Common myeloid progenitor, CD34-positive (primary cell): Measurements from ENCODE around the gene DOK7.

Experiments
- CTCF ChIA-PET: fragments of 350-600 bp; sonication (Branson Sonifier 250); formaldehyde crosslinking; loops from one replicate; lab custom pipeline; 2021; ENCODE audit warnings: antibody characterized with exemption; lab: Charles Lee
- POLR2A ChIA-PET: fragments of 350-600 bp; sonication (Branson Sonifier 250); formaldehyde crosslinking; loops from one replicate; lab custom pipeline; 2021; ENCODE audit warnings: antibody characterized with exemption; lab: Charles Lee
- DNase-seq, 3 donors: peaks; one replicate each; pipeline versions ENCODE4 v3.0.0 to v3.0.0-alpha.2; 2013
- H3K27ac ChIP-seq, 2 experiments: 1 replicate in 1 of 2; 2 replicates in 1 of 2; pipeline ENCODE4 v1.7.0; 2013; ENCODE audit warnings: inconsistent platforms in 2 of 2, low read length in 2 of 2, mild to moderate bottlenecking in 2 of 2, low read depth in 1 of 2, moderate library complexity in 1 of 2; ENCODE audit not compliant: severe bottlenecking in 2 of 2, insufficient read depth in 1 of 2, poor library complexity in 1 of 2
- H3K27me3 ChIP-seq, 5 experiments: replicated peaks in 2 of 5; 1 replicate in 3 of 5; 2 replicates in 2 of 5; pipeline versions ENCODE4 v1.6.1 to v1.7.0; 2013; ENCODE audit warnings: low read length in 4 of 5, mild to moderate bottlenecking in 2 of 5, moderate library complexity in 2 of 5, inconsistent platforms in 1 of 5; ENCODE audit not compliant: insufficient read depth in 5 of 5, control insufficient read depth in 4 of 5
- H3K36me3 ChIP-seq, 4 experiments: 1 replicate in 2 of 4; 2 replicates in 2 of 4; pipeline versions ENCODE4 v1.6.1 to v1.7.0; 2013; ENCODE audit warnings: low read length in 3 of 4, control low read depth in 1 of 4, mild to moderate bottlenecking in 1 of 4; ENCODE audit not compliant: control insufficient read depth in 4 of 4, insufficient read depth in 4 of 4
- H3K4me1 ChIP-seq, 4 experiments: 1 replicate in 3 of 4; 2 replicates in 1 of 4; pipeline versions ENCODE4 v1.6.1 to v1.7.1; 2013; ENCODE audit warnings: low read length in 3 of 4, mild to moderate bottlenecking in 3 of 4, control low read depth in 1 of 4, inconsistent platforms in 1 of 4, moderate library complexity in 1 of 4; ENCODE audit not compliant: control insufficient read depth in 4 of 4, insufficient read depth in 4 of 4; ENCODE audit errors: control extremely low read depth in 1 of 4
- H3K4me3 ChIP-seq, 7 experiments: 1 replicate in 4 of 7; 2 replicates in 3 of 7; pipeline versions ENCODE4 v1.5.1 to v1.7.0; 2013; ENCODE audit warnings: mild to moderate bottlenecking in 7 of 7, low read length in 6 of 7, moderate library complexity in 6 of 7, inconsistent platforms in 2 of 7, low read depth in 2 of 7, control low read depth in 1 of 7; ENCODE audit not compliant: insufficient read depth in 4 of 7, control insufficient read depth in 1 of 7; ENCODE audit errors: extremely low read depth in 1 of 7
- H3K9me3 ChIP-seq, 5 experiments: 1 replicate in 4 of 5; 2 replicates in 1 of 5; pipeline versions ENCODE4 v1.6.1 to v1.7.1; 2013; ENCODE audit warnings: low read length in 4 of 5, mild to moderate bottlenecking in 2 of 5, inconsistent platforms in 1 of 5, low read depth in 1 of 5, moderate library complexity in 1 of 5; ENCODE audit not compliant: control insufficient read depth in 4 of 5, insufficient read depth in 2 of 5; ENCODE audit errors: control extremely low read depth in 1 of 5
- WGBS: methylation state at CpG from one replicate; pipeline ENCODE4 v1.1.5; 2013; ENCODE audit not compliant: insufficient coverage; 5-methylcytosine and 5-hydroxymethylcytosine counted together

Gene DOK7

GRCh38 chr4:3442959-3443749 is 20.0 kb upstream of the DOK7 start:
- POLR2A ChIA-PET, result no interaction called here
- whole genome bisulfite sequencing, result 29% methylated on average over 24 of the region's 36 CpGs
- no peaks in the 10 kb centered on the region for H3K36me3 ChIP-seq
- no peaks in the 10 kb centered on the region for H3K9me3 ChIP-seq
- H3K27ac ChIP-seq, result no peak overlapping the region
- CTCF ChIA-PET, result interaction anchor here (0.7 to 12.5 kb wide), 20 partner anchors 11 to 251 kb away, joined by 3 to 117 read pairs (median 4); no protein-coding TSS in a partner anchor
- H3K4me3 ChIP-seq, result no peak overlapping the region
- no peaks in the 10 kb centered on the region for H3K27me3 ChIP-seq
- H3K4me1 ChIP-seq, result peaks cover 0 to 8% (median 2%) of the 10 kb centered on the region in 4 experiments
- peak; percentile 36 to 64 (median 64) for DNase-seq

- H3K9me3 ChIP-seq, result no peaks in the 10 kb centered on the region
- no peak overlapping the region for H3K27ac ChIP-seq
- H3K36me3 ChIP-seq, result no peaks in the 10 kb centered on the region
- DNase-seq, result no peak
- POLR2A ChIA-PET, result no interaction called here
- H3K4me1 ChIP-seq, result peaks cover 0 to 8% (median 2%) of the 10 kb centered on the region in 4 experiments
- H3K4me3 ChIP-seq, result no peak overlapping the region
- CTCF ChIA-PET, result interaction anchor here (0.9 to 12.5 kb wide), 18 partner anchors 10 to 252 kb away, joined by 3 to 117 read pairs (median 5); no protein-coding TSS in a partner anchor
- no peaks in the 10 kb centered on the region for H3K27me3 ChIP-seq
- WGBS, result 71% methylated on average over 17 of the region's 17 CpGs
Observed at GRCh38 chr4:3443750-3444309, 19.3 kb upstream of the DOK7 start.

GRCh38 chr4:3444351-3445110 is 18.6 kb upstream of the DOK7 start:
- CTCF ChIA-PET, result interaction anchor here (0.6 to 12.5 kb wide), 12 partner anchors 9 to 250 kb away, joined by 3 to 117 read pairs (median 4); no protein-coding TSS in a partner anchor
- no peak overlapping the region for H3K4me3 ChIP-seq
- no peaks in the 10 kb centered on the region for H3K27me3 ChIP-seq
- no peaks in the 10 kb centered on the region for H3K36me3 ChIP-seq
- H3K9me3 ChIP-seq, result no peaks in the 10 kb centered on the region
- H3K4me1 ChIP-seq, result peaks cover 0 to 8% (median 2%) of the 10 kb centered on the region in 4 experiments
- DNase-seq, result no peak
- POLR2A ChIA-PET, result no interaction called here
- no peak overlapping the region for H3K27ac ChIP-seq
- WGBS, result 96% methylated on average over 49 of the region's 56 CpGs

- ChIA-PET POLR2A (no interaction called here), CTCF (interaction anchor here (0.6 to 12.5 kb wide), 5 partner anchors 16 to 251 kb away, joined by 3 to 117 read pairs (median 14); no protein-coding TSS in a partner anchor)
- WGBS, result 95% methylated on average over 29 of the region's 34 CpGs
Observed at GRCh38 chr4:3445111-3445820, 17.8 kb upstream of the DOK7 start.

GRCh38 chr4:3445829-3446545 is 17.1 kb upstream of the DOK7 start:
- no peak for DNase-seq
- Histone ChIP-seq H3K4me3 (no peak overlapping the region), H3K4me1 (peaks cover 0 to 10% (median 4%) of the 10 kb centered on the region in 4 experiments), H3K27ac (no peak overlapping the region), H3K27me3 (peaks cover 0 to under 1% (median 0%) of the 10 kb centered on the region in 5 experiments), H3K36me3 (no peaks in the 10 kb centered on the region), H3K9me3 (no peaks in the 10 kb centered on the region)
- ChIA-PET POLR2A (no interaction called here), CTCF (interaction anchor here (2.0 to 12.5 kb wide), 3 partner anchors 72 to 252 kb away, joined by 6 to 117 read pairs (median 14); no protein-coding TSS in a partner anchor)
- WGBS, result 96% methylated on average over 34 of the region's 34 CpGs

More at GRCh38 chr4:3445111-3445820, 17.8 kb upstream of the DOK7 start:
- no peak for DNase-seq
- Histone ChIP-seq H3K4me1 (peaks cover 0 to 10% (median 4%) of the 10 kb centered on the region in 4 experiments), H3K9me3 (no peaks in the 10 kb centered on the region), H3K36me3 (no peaks in the 10 kb centered on the region), H3K4me3 (no peak overlapping the region), H3K27me3 (no peaks in the 10 kb centered on the region), H3K27ac (no peak overlapping the region)
